Smooth muscle cell of the umbilical artery (primary cell): ENCODE data around the gene BTN2A1. TPM values are rescaled to one million over a fixed set of nuclear protein-coding genes. Genes with fewer than 3 reads are reported as not detected.

Experiments used
- total RNA-seq: library from RNA; depleted of rRNA; stranded (reverse); fragments of >200 nt; gene quantifications from 2 replicates; pipeline ENCODE4 v1.2.3, GENCODE V29; 2014

BTN2A1 gene
- 14.9 and 21.1 TPM in 2 replicates for total RNA-seq

GRCh38 chr6:26457806-26458688 is at the start of gene BTN2A1:
TSS of gene BTN2A1 (plus strand) at chr6:26457955. CDS start at chr6:26458637, 682 bp downstream.

GRCh38 chr6:26500102-26500501 is 42.3 kb downstream of the BTN2A1 start, which contains the start of gene BTN1A1:
TSS of gene BTN1A1 (plus strand) at chr6:26500303. CDS start at chr6:26501287, 984 bp downstream.

Other genes starting within 250 kb of the BTN2A1 start
- 23.5 and 43.7 TPM in 2 replicates for gene BTN3A2, start 92.8 kb upstream of the BTN2A1 start, total RNA-seq
- 10.7 and 12.4 TPM in 2 replicates for gene BTN2A2, start 74.8 kb upstream of the BTN2A1 start, total RNA-seq
- gene BTN3A1, start 55.7 kb upstream of the BTN2A1 start, total RNA-seq: 47.1 and 53.7 TPM in 2 replicates
- 23.3 and 26.7 TPM in 2 replicates for gene BTN3A3, start 17.5 kb upstream of the BTN2A1 start, total RNA-seq
- gene BTN1A1, start 42.3 kb downstream of the BTN2A1 start, total RNA-seq: not detected in 2 replicates
- 65.6 and 96.4 TPM in 2 replicates for gene HMGN4, start 80.4 kb downstream of the BTN2A1 start, total RNA-seq
- 10.4 and 11.9 TPM in 2 replicates for gene ABT1, start 139.0 kb downstream of the BTN2A1 start, total RNA-seq
- 14.9 and 19.9 TPM in 2 replicates for gene ZNF322, start 201.8 kb downstream of the BTN2A1 start, total RNA-seq